Neural progenitor cell (in vitro differentiated cells): ENCODE measurements around the gene SIPA1. TPM values are rescaled to one million over a fixed set of nuclear protein-coding genes. Genes with fewer than 3 reads are reported as not detected.

Experiments used
- DNase-seq: peaks from one replicate; pipeline ENCODE4 v3.0.0-alpha.2; 2016; ENCODE audit warnings: low spot score
- H2AFZ ChIP-seq: fragments of 200-600 bp; sonication (generic); replicated peaks from 2 replicates; pipeline ENCODE4 v1.6.1; 2016; ENCODE audit warnings: antibody characterized with exemption
- H3F3A ChIP-seq: fragments of 200-600 bp; sonication (generic); 2 replicates; pipeline ENCODE4 v1.6.1; 2016; ENCODE audit warnings: antibody characterized with exemption, low read depth
- H3K27ac ChIP-seq: fragments of 200-600 bp; sonication (generic); 2 replicates; pipeline ENCODE4 v1.5.1; 2016; ENCODE audit warnings: mild to moderate bottlenecking
- H3K27me3 ChIP-seq: fragments of 200-600 bp; sonication (generic); 2 replicates; pipeline ENCODE4 v1.6.1; 2016; ENCODE audit warnings: mild to moderate bottlenecking, moderate library complexity
- H3K36me3 ChIP-seq: fragments of 200-600 bp; sonication (generic); 2 replicates; pipeline ENCODE4 v1.5.1; 2016
- H3K4me1 ChIP-seq: fragments of 200-600 bp; sonication (generic); 2 replicates; pipeline ENCODE4 v1.6.1; 2016; ENCODE audit warnings: mixed run types
- H3K4me2 ChIP-seq: fragments of 200-600 bp; sonication (generic); 2 replicates; pipeline ENCODE4 v1.6.1; 2016
- H3K4me3 ChIP-seq: fragments of 200-600 bp; sonication (generic); 2 replicates; pipeline ENCODE4 v1.5.1; 2016
- H3K79me2 ChIP-seq: fragments of 200-600 bp; sonication (generic); 2 replicates; pipeline ENCODE4 v1.6.1; 2016; ENCODE audit warnings: low read depth
- H3K9ac ChIP-seq: fragments of 200-600 bp; sonication (generic); 2 replicates; pipeline ENCODE4 v1.6.1; 2016
- H3K9me3 ChIP-seq: fragments of 200-600 bp; sonication (generic); 2 replicates; pipeline ENCODE4 v1.5.1; 2016; ENCODE audit warnings: low read depth
- H4K20me1 ChIP-seq: fragments of 200-600 bp; sonication (generic); 2 replicates; pipeline ENCODE4 v1.6.1; 2016; ENCODE audit warnings: low read depth
- H3K27ac Mint-ChIP-seq: 3 replicates; pipeline ENCODE4 v1.8.0; 2021; ENCODE audit warnings: mixed read lengths
- H3K27me3 Mint-ChIP-seq: 2 replicates; pipeline ENCODE4 v1.8.0; 2022; ENCODE audit warnings: low read depth, mild to moderate bottlenecking, inconsistent platforms, moderate library complexity, mixed read lengths; ENCODE audit not compliant: insufficient read depth
- H3K36me3 Mint-ChIP-seq: 3 replicates; pipeline ENCODE4 v1.8.0; 2021; ENCODE audit warnings: mixed read lengths
- H3K4me1 Mint-ChIP-seq: 3 replicates; pipeline ENCODE4 v1.8.0; 2021; ENCODE audit warnings: mixed read lengths
- H3K4me3 Mint-ChIP-seq: 3 replicates; pipeline ENCODE4 v1.8.0; 2021; ENCODE audit warnings: mild to moderate bottlenecking, moderate library complexity, mixed read lengths
- H3K9me3 Mint-ChIP-seq: 3 replicates; pipeline ENCODE4 v1.8.0; 2020; ENCODE audit warnings: mixed read lengths
- EZH2 ChIP-seq: fragments of 200-600 bp; sonication (generic); IDR thresholded peaks from 2 replicates; pipeline ENCODE4 v1.6.1; 2017; ENCODE audit warnings: antibody characterized with exemption, mild to moderate bottlenecking, moderate library complexity
- EZH2phosphoT487 ChIP-seq: fragments of 200-600 bp; sonication (generic); IDR thresholded peaks from 2 replicates; pipeline ENCODE4 v1.6.1; 2017; ENCODE audit warnings: antibody characterized with exemption
- total RNA-seq: library from RNA; depleted of rRNA; stranded (reverse); fragments of >200 nt; gene quantifications from 2 replicates; pipeline ENCODE4 v1.2.3, GENCODE V29; 2015; ENCODE audit warnings: low replicate concordance
- TF ChIP-seq, protein P1 (sequence below): fragments of 200-600 bp; sonication (generic); IDR thresholded peaks from 2 replicates; pipeline ENCODE4 v1.5.1; 2017; ENCODE audit warnings: antibody characterized with exemption, mild to moderate bottlenecking

SIPA1 gene
- total RNA-seq, 1 donor from 2014 or later = 4.7 TPM

DNA sequence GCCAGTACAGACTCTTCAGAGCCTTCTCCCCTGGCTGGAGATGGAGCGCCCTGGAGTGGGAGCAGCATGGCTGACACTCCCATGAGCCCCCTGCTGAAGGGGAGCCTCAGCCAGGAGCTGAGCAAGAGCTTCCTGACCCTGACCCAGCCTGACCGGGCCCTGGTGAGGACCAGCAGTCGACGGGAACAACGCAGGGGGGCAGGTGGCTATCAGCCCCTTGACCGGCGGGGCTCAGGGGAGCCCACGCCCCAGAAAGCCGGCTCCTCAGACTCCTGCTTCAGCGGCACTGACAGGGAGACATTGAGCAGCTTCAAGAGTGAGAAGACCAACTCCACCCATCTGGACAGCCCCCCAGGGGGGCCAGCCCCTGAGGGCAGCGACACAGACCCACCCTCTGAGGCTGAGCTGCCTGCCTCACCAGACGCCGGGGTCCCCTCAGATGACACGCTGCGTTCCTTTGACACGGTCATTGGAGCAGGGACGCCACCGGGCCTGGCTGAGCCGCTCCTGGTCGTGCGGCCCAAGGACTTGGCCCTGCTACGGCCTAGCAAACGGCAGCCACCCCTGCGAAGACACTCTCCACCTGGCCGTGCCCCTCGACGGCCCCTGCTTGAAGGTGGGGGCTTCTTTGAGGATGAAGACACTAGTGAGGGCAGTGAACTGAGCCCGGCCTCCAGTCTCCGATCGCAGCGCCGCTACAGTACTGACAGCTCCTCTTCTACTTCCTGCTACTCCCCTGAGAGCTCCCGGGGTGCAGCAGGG is 19.7 kb upstream of the SIPA1 start:
- TF ChIP-seq, protein P1, sequence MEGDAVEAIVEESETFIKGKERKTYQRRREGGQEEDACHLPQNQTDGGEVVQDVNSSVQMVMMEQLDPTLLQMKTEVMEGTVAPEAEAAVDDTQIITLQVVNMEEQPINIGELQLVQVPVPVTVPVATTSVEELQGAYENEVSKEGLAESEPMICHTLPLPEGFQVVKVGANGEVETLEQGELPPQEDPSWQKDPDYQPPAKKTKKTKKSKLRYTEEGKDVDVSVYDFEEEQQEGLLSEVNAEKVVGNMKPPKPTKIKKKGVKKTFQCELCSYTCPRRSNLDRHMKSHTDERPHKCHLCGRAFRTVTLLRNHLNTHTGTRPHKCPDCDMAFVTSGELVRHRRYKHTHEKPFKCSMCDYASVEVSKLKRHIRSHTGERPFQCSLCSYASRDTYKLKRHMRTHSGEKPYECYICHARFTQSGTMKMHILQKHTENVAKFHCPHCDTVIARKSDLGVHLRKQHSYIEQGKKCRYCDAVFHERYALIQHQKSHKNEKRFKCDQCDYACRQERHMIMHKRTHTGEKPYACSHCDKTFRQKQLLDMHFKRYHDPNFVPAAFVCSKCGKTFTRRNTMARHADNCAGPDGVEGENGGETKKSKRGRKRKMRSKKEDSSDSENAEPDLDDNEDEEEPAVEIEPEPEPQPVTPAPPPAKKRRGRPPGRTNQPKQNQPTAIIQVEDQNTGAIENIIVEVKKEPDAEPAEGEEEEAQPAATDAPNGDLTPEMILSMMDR = no peak
- TF ChIP-seq EZH2phosphoT487 (no peak), EZH2 (no peak)
- H3K4me3 Mint-ChIP-seq = peak overlapping the region; percentile 92
- H3K36me3 ChIP-seq = no peaks in the 10 kb centered on the region

DNA sequence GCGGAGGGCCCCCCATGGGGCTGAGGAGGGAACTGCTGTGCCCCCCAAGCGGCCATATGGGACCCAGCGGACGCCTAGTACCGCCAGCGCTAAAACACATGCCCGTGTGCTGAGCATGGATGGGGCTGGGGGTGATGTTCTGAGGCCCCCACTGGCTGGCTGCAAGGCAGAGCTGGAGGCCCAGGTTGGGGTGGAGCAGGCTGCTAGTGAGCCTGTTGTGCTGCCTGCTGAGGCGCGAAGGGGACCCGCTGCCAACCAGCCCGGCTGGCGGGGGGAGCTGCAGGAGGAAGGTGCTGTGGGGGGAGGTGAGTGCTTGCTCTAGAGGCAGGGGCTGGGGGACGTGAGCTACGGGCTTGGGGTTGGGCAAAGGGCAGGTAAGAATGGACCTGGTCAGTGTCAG is 19.1 kb upstream of the SIPA1 start:
- Histone ChIP-seq H3K27ac (no peak overlapping the region), H3K4me2 (no peak overlapping the region), H3K4me1 (peaks cover 6% of the 10 kb centered on the region), H3K4me3 (no peak overlapping the region), H4K20me1 (peaks cover 10% of the 10 kb centered on the region), H3K79me2 (peaks cover 26% of the 10 kb centered on the region), H3K27me3 (no peaks in the 10 kb centered on the region), H2AFZ (no peak overlapping the region), H3K9ac (no peak overlapping the region), H3K36me3 (no peaks in the 10 kb centered on the region), H3F3A (peaks cover 12% of the 10 kb centered on the region), H3K9me3 (no peaks in the 10 kb centered on the region)
- Mint-ChIP-seq H3K4me1 (peaks cover 12% of the 10 kb centered on the region), H3K36me3 (peaks cover 7% of the 10 kb centered on the region), H3K27me3 (peaks cover 7% of the 10 kb centered on the region), H3K4me3 (no peak overlapping the region), H3K9me3 (no peaks in the 10 kb centered on the region), H3K27ac (no peak overlapping the region)
- DNase-seq = no peak
- TF ChIP-seq EZH2 (no peak), EZH2phosphoT487 (no peak)
- TF ChIP-seq, protein P1 = no peak

More for the DNA sequence above, 19.7 kb upstream of the SIPA1 start:
- peaks cover 7% of the 10 kb centered on the region for H3K36me3 Mint-ChIP-seq
- H3K4me1 Mint-ChIP-seq = peaks cover 13% of the 10 kb centered on the region
- Histone ChIP-seq H3K27me3 (no peaks in the 10 kb centered on the region), H3K9me3 (no peaks in the 10 kb centered on the region), H4K20me1 (peaks cover 12% of the 10 kb centered on the region), H2AFZ (no peak overlapping the region), H3K4me1 (peaks cover 10% of the 10 kb centered on the region), H3F3A (peaks cover 12% of the 10 kb centered on the region), H3K4me2 (no peak overlapping the region), H3K4me3 (no peak overlapping the region), H3K9ac (no peak overlapping the region), H3K79me2 (peaks cover 32% of the 10 kb centered on the region), H3K27ac (no peak overlapping the region)
- H3K9me3 Mint-ChIP-seq = no peaks in the 10 kb centered on the region
- H3K27me3 Mint-ChIP-seq = peaks cover 7% of the 10 kb centered on the region
- H3K27ac Mint-ChIP-seq = no peak overlapping the region
- DNase-seq = no peak

DNA sequence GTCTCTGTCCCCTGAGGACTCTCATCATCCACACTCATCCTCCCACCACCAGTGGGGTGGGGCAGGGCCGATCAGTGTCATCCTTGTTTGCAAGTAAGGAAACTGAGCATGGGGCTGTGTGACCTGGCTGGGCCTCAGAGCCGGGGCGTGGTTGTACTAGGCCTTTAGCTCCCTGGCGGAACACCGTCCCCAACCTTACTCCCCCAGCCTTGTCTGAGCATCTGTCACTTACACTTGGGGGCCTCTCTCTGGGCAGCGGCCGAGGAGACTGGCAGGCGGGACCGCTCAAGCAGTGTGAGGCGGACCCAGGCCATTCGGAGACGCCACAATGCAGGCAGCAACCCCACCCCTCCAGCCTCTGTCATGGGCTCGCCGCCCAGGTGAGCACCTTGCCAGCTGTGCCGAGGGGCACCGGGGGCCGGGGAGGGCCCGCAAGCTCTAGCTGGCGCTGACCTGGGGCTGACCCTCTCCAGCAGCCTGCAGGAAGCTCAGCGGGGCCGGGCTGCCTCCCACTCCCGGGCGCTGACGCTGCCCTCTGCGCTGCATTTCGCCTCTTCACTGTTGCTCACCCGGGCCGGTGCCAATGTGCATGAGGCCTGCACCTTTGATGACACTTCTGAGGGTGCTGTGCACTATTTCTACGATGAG is 18.5 kb upstream of the SIPA1 start:
- peak overlapping the region; percentile 73 for H3K4me3 Mint-ChIP-seq
- Histone ChIP-seq H3K27ac (no peak overlapping the region), H3K79me2 (peaks cover 20% of the 10 kb centered on the region), H3K27me3 (no peaks in the 10 kb centered on the region), H3K4me3 (no peak overlapping the region), H3K9me3 (no peaks in the 10 kb centered on the region), H3K36me3 (no peaks in the 10 kb centered on the region), H3K4me2 (no peak overlapping the region), H3F3A (peaks cover 10% of the 10 kb centered on the region), H3K9ac (no peak overlapping the region), H3K4me1 (peaks cover 6% of the 10 kb centered on the region), H2AFZ (no peak overlapping the region), H4K20me1 (peaks cover 10% of the 10 kb centered on the region)
- H3K4me1 Mint-ChIP-seq = peaks cover 12% of the 10 kb centered on the region
- H3K27ac Mint-ChIP-seq = no peak overlapping the region
- TF ChIP-seq EZH2 (no peak), EZH2phosphoT487 (no peak)
- TF ChIP-seq, protein P1 = no peak
- no peak for DNase-seq
- H3K36me3 Mint-ChIP-seq = peaks cover 7% of the 10 kb centered on the region
- no peaks in the 10 kb centered on the region for H3K9me3 Mint-ChIP-seq
- peaks cover 7% of the 10 kb centered on the region for H3K27me3 Mint-ChIP-seq
